ENCODE data around the gene GLYATL1B. TPM values are rescaled to one million over a fixed set of nuclear protein-coding genes. Genes with fewer than 3 reads are reported as not detected.
"Not testable (repeated sequence)": the region's sequence is repeated elsewhere in the genome, so short reads cannot be mapped to it uniquely, and the experiment has no call there.

Gene GLYATL1B
- polyA plus RNA-seq, 1 donor, result not detected

DNA sequence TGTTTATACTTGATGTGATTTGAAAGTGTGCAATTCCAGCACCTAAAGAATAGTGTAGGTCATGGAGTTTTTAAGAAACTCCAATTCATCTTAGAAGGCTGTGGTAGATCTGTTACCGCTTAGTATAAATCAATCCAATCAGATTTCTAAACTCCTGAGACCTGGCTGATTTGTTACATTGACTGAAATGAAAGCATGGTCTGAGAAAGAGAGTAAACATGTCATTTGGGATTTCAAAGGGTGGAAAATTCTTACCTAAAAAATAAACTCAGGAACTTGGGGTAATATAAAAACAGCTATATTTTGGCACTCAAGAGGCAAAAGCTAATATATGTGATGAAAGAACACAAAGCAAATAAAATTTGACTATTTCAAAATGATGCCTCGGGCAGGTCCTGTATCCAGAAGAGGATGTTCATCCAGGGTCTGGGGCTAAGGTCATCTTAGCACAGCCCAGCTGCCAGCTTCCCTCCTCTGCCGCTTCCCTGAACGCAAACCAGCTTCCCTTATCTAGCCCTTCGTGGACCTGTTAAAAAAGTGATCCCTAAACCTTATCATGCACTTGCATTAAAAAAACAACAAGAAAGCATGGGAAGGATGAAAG is 10.0 kb downstream of the GLYATL1B start:
- DNase-seq, result not testable (repeated sequence)

DNA sequence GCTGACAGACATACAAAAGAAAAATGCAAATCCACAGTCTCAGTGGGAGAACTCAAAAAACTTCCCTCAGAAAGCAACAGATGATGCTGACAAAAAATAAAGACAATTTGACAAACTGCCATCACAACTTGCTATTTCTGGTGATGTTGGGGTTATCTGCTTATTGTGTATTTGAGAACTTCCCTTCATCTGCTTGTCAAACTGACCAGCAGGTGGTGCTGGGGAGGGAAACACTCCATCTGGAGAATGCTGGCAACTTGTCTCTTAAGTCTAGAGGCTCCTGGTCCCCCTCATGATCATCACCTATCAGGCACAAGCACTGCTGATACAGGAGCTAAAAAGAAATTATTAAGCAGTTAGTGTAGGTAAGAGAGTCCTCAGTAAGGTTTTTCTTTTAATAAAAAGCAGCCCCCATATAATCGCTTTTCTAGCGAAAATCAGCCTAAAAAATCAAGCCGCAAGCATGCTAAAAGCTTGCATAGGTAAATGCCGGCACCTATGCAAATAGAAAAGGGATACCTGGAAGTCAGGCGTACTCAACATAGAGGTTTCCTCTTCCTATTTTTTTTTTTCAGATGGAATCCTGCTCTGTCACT is 11.1 kb downstream of the GLYATL1B start:
- peak; percentile 40 for DNase-seq

DNA sequence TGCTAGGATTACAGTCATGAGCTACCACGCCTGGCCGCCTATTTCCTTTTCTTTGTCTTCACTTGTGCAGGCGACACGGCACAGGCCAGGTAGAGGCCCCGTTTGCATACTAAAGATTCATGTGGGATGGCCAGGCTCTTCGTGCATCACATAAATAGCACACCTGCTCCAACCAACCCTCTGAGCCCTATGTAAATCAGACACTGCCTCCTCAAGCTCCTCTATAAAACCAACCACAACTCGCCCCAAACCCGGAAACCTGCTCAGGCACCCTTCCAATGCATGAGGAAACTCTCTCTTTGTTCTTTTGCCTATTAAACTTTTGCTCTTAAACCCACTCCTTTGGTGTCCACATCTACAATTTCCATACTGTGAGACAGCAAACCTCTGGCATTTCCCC is 11.8 kb downstream of the GLYATL1B start:
- not testable (repeated sequence) for DNase-seq

GRCh38 chr11:59102259-59102765 is 16.2 kb downstream of the GLYATL1B start:
- DNase-seq, result no peak

GRCh38 chr11:59106363-59107336 is 20.5 kb downstream of the GLYATL1B start, which contains the start of gene FAM111B:
Gene FAM111B (plus strand): TSS chr11:59107237. CDS start chr11:59109626, 2,389 bp downstream.
- peak; percentile 84 for DNase-seq

DNA sequence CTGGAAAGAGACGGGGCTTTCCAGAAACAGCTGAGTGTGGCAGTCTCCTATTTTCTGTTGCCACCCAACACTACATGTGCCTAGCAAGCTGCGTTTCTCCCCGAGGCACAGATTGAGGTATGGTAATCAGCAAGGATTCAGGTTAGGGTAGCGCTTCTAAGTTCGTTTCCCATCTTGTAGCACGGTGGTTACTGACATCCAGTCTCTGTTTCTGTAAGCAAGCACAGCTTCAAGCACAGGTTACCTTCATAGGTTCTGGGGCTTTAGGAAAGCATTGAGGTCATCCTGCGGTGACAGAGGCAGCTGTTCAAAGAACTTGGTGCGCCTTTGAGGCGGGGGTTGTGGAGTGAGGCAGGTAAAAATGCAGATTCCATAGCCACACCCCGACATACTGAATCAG is 21.6 kb downstream of the GLYATL1B start:
- DNase-seq, result not testable (repeated sequence)

DNA sequence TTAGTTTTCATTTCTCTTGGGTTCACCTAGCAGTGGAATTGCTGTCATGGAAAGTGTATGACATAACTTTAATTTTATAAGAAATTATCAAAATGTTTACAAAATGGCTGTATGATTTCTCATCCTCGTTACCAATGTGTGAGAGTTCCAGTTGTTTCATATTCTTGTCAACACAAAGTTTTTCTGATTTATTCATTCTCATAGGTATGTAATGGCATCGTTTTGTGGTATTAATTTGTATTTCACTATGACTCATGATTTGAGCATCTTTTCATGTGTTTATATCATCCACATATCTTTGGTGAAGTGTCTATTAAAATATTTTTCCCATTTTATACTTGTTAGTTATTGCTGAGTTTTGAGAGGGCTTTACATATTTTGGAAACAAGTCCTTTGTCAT is 26.4 kb downstream of the GLYATL1B start:
- DNase-seq, result no peak

DNA sequence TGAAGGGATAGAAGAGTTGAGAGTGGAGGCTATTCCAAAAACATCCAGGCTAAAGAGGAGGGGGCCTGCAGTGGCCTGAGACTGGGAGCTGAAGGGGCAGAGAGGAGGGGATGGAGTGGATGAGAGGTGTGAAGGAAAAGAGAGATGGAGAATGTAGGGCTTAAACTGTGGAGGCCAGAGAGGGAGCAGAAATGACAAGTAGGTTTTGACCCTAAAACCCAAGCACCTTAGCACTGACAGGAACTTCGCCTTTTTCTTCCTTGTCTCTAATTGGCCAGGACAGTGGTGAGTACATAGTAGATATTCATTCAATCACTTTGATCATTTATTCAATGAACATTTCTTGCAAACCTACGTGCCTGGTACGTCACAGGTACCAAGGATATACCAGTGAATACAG is 28.2 kb downstream of the GLYATL1B start:
- DNase-seq, result no peak

GRCh38 chr11:59115553-59115952 is 29.4 kb downstream of the GLYATL1B start:
- DNase-seq, result no peak

DNA sequence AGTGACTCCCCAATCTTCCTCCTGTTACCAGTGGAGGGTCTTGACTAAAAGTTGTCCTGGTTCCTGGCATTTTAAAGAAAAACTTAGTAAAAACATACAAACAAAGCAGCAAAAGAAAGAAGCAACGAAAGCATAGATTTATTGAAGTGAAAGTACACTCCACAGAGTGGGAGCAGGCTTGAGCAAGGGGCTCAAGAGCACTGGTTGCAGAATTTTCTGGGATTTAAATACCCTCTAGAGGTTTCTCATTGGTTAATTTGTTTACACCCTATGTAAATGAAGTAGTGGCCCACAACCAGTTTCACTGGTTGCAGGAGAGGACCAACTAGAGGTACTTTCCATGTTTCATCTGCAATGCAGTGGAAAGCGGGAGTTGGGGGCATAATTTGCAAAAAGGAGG is 31.7 kb downstream of the GLYATL1B start:
- DNase-seq, result no peak

DNA sequence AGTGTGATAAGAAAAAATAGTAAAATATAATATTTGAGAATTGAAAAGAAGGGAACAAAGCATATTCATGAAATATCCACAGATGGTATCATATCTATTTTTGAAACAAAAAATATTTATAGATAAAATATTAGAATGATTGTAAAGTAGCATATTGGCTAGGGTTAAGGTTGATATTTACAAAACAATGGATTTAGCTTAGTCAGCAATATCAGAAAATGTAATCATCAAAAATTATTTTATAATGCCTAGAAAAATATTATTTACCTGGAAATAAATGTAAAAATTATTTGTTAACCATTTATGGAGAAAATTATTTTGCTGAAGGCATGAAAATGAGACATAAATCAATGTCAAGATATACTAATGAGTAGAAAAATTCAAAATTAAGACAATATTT is 33.7 kb downstream of the GLYATL1B start:
- no peak for DNase-seq

DNA sequence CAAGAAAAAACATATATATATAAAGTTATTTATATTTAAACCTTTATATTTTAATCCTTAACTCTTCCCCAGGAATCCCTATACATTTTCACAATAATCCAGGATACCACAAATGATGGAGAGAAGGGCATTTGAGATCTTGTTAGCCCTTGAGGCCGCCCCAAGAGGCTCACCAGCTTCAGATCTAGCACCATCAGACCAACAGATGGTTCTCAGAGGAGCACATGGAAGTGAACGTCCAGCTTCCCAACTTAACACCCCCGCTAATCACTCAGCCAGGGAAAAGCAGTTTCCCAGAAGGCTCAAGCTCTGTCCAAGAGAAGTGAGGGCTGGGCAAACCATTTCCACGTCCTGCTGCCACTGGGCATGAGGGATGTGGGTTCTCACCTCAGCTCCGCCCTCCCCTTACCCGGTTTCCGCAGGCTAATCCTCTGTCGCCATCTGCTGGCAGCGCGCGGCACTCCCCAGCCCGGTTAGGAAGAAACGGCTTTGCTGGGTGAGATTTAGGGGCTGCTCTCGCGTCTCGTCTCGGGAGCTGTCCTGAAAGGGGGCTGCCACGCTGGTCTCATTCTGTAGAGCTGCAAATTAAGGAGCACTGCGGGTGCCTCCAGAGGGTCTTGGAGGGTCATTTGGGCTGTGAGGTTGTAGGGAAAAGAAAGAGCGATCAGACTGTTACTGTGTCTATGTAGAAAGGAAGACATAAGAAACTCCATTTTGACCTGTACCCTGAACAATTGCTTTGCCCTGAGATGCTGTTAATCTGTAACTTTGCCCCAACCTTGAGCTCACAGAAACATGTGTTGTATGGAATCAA is 49.7 kb downstream of the GLYATL1B start:
- DNase-seq, result peak; percentile 77

DNA sequence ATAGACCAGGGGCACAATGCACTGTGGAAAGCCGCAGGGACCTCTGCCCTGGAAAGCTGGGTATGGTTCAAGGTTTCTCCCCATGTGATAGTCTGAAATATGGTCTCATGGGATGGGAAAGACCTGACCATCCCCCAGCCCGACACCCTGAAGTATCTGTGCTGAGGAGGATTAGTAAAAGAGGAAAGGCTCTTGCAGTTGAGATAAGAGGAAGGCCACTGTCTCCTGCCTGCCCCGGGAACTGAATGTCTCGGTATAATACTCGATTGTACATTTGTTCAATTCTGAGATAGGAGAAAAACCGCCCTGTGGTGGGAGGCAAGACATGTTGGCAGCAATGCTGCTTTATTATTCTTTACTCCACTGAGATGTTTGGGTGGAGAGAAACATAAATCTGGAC is 50.4 kb downstream of the GLYATL1B start:
- not testable (repeated sequence) for DNase-seq

GRCh38 chr11:59137190-59137589 is 51.1 kb downstream of the GLYATL1B start:
- DNase-seq, result no peak

DNA sequence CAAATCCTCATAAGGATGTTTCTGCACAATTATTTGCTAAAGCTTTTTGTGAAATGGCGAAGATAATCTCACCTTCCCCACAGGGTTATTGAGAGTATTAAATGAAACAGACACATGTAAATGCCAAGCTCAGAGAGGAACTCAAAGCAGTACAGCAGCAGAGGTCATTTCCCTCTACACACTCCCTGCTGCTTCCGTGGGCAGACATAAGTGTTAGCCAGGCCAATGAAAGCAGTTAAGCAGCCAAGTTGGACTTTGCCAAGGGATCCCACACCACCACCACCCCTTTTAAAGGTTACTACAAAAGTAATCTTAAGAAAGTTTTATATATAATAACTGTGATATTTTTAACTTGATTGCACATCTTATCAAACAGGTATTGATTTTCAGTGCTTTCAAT is 52.5 kb downstream of the GLYATL1B start:
- DNase-seq, result no peak

- DNase-seq, result no peak
Measured at GRCh38 chr11:59141191-59141590, 55.1 kb downstream of the GLYATL1B start.

GRCh38 chr11:59141673-59142460 is 55.8 kb downstream of the GLYATL1B start:
- DNase-seq, result peak; percentile 16

DNA sequence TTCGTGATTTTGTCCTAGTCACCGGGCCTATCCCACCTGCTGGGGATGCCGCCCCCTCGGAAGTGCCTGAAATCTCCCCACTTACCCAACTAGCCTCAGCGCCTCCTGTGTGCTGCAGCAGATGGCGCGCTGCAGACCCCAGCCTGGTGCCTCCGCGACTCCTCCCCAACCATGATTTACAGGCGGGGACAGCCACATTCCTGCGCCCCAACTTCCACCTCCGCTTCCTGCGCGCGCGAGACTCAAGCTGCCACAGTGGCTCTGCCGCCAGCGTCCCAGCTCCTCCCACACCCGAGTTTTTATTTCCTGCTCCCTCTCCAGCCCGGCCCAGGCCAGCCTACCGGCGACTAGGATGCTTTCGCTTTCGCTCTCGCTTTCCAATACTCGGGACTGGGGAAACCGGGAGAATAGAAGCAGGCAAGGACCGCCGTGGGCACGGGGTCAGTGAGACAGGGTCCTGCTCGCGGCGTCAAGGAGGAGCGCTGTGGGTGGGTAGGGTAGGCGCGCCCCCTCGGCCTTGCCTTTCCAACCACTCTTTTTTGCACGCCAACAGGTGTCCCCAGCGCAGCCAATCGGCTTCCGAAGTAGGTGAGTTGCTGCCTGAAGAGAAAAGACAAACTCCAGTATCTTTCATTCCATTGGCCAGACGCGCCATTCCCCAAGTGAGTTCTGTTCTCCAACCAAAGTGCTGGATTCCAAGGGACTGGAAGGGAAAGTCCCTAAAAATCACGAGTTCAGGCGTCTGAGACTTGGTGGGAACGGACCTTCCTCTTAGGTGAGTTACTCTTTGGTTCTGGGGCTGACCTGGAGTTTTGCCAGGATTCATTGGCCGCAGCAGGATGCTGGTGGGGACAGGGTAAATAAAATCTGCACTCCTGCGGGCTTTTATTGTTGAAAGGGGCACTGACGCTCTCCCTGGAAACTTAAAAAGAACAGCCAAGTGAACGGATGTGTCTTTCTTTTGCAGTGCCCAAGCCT is 56.7 kb downstream of the GLYATL1B start, which contains the start of gene FAM111A:
FAM111A (plus strand) TSS at position 327 of the 978 bp plus-strand sequence. CDS start 6,017 bp downstream, outside the sequence.
- peak; percentile 87 for DNase-seq

GRCh38 chr11:59144096-59144495 is 58.0 kb downstream of the GLYATL1B start:
- DNase-seq, result no peak

Data from hindlimb muscle (tissue), 1 donor.